HG03571 (cell line): ENCODE data around the gene TFEB.

Experiments
- ATAC-seq: cut with Tn5 transposase; IDR thresholded peaks from one replicate; pipeline ENCODE4 v1.9.1; 2021; ENCODE audit not compliant: unreplicated experiment

Gene TFEB

DNA sequence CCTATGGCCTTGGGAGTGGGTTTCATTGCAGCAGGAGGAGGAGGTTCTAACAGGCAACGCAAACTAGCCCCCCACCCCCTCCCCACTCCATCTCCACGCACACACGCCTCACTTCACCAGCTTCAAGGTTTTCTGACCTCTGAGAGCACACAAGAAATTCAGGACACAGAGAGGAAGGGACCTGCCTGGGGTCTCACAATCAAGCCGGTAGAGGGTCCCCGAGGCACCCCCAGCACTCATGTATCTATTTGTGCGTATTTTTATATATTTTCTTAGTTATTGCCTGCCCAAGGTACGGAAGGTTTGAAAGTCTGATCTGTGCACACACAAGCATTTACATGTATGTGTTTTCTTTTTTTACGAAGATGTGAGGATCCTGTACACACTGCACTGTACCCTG is 80.2 kb downstream of the TFEB start:
- no peak for ATAC-seq

DNA sequence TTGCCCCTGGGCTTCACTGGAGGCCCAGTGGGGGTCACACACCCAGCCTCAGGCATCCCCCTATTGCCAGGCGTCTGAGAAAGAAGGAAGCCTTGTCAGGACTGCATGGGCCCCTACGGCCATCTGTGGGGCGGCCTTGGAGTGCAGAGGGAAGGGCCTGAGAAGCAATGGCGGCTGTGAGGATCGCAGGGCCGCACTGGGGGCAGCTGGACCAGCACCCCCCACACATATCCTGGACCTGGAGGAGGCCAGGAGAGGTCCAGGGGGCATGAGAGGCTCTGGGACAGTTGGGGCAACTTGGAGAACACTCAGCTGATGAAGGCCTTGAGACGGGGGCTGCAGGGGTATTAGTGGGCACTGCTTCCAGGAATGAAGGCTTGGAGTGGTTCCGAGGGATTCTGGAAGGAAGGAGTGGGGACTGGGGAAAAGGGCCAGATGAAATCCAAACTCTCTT is 80.7 kb downstream of the TFEB start:
- no peak for ATAC-seq

- no peak for ATAC-seq
Measured at GRCh38 chr6:41654151-41654697, 81.2 kb downstream of the TFEB start.

DNA sequence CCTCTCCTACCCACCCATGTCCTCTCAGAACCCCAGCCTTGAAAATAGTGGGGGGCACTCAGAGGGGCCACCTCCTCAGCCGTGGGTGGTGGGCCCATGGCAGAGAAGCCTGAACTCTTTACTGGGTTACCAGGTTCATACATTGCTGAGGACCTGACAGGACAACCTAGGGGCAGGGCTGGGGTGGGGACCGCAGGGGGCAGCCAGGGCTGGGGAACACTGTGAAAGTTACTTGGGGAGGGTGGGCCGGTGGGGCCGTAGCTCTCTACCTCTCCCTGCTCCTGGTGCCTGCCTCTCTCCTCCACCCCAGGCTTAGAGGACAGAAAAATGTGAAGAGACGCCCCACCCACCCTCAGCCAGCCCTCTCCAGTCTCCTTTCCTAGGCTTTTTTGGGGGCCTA is 81.7 kb downstream of the TFEB start:
- ATAC-seq, result no peak

- no peak for ATAC-seq
Measured at GRCh38 chr6:41652866-41653652, 82.3 kb downstream of the TFEB start.

DNA sequence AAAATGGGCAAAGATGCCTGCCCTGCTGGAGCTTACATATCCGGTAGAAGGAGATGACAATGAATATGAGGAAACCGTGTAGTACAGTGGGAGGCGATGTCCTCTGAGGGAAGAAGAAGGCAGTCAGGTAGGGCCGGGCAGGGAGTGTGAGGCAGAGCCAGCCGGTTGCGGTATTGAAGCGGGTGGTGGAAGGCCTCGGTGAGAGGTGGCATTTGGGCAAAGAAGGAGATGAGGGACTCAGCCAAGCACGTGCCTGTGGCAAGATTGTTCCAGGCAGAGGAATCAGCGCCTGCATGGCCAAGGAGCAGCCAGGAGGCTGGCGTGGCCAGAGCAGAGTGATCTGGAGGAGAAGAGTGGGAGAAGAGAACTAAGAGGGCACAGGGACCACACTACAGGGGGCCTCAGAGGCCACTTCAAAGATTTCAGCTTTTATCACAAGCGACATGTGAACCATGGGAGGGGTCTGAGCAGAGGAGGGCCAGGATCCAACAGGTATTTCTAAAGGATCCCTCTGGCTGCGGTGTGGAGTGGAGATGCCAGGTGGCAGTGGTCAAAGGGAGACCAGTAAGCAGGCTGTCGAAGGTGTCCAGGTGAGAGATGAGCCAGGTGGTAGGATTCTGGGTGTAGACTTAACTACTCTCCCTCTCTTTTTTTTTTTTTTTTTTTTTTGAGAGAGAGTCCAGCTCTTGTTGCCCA is 83.3 kb downstream of the TFEB start:
- no peak for ATAC-seq

GRCh38 chr6:41651246-41651961 is 84.0 kb downstream of the TFEB start:
- no peak for ATAC-seq

- no peak for ATAC-seq
Measured at GRCh38 chr6:41650120-41650519, 85.3 kb downstream of the TFEB start.

DNA sequence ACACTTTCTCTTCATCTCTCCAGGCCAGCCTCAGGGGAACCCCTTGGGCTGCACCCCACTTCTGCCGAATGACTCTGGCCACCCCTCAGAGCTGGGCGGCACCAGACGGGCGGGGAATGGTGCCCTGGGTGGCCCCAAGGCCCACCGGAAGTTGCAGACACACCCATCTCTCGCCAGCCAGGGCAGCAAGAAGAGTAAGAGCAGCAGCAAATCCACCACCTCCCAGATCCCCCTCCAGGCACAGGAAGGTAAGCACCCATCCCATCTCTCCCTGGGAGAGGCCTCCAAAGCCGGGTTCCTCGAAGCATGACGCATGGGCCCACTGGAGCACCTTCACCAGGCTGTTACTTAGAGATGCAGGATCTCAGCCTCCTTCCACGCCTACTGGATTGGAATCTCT is 85.8 kb downstream of the TFEB start:
- ATAC-seq, result no peak

DNA sequence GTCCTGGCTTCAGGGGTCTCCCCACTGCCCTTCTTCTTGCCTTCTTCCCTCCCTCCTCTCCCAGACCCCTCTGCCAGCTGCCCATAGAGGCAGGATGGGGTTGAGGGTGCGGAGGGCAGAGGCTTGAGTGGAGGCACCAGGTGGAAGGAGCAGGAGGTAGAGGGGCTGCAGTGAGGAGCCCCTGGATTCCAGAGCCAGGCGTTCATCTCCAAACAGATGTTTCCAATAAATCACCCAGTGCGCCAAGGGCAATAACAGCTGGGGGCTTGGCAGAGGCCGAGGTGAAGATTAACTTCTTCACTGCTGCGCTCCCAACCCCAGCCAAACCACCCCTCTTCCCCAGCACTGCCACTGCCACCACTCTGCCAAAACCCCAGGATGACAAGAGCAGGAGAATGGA is 86.5 kb downstream of the TFEB start:
- ATAC-seq, result no peak

DNA sequence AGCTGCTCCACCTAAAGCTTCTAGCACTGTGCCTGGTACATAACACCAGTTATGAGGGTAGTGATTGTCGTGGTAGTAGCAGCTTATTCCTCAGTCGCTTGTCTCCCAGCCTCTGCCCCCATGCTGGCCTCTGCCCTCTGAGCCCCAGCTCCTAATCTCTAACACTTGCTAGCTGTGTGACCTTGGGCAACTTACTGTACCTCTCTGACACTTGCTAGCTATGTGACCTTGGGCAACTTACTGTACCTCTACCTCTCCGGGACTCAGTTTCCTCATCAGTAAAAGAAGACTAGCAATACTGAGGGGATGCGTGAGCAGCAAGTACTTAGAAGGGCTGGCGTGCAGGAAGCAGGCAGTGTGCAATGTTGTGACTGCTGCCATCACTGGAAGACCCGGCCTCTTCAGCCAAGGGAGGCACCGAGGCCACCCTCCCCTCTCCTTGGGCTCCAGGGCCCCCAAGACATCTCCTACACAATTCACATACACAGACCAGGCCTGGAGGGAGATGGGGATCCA is 87.3 kb downstream of the TFEB start:
- no peak for ATAC-seq

- no peak for ATAC-seq
Measured at GRCh38 chr6:41647061-41647511, 88.3 kb downstream of the TFEB start.

GRCh38 chr6:41646026-41646795 is 89.2 kb downstream of the TFEB start:
- ATAC-seq, result no peak

DNA sequence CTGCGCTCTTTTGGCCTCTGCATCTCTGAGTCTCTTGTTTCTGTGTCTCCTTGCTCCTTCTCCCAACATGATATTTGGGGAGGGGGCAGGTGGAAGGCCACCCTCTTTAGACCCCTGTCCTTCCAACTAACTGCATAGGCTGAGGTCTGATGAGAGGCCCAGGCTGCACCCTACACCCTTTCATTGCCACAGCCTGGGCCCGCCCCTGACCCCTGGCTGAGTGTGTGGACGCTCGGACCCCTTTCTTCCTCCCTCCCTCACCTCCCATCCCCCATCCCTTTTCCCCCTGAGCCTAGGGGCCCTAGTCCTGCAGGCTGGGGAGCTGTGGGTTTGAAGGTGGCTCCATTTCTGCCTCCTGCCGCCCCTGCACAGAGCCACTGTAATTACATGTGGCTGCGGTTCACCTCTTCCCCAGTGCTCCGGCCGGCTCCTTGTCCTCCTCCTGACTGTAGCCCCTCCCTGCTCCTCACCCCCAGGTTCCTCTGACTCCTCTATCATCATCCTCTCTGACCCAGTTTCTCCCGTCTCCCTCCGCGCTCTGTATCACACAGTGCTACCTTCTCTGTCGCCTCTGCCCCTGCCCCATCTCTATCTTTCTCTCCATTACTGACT is 90.3 kb downstream of the TFEB start:
- ATAC-seq, result no peak

- ATAC-seq, result no peak
Measured at GRCh38 chr6:41644297-41644879, 91.0 kb downstream of the TFEB start.

DNA sequence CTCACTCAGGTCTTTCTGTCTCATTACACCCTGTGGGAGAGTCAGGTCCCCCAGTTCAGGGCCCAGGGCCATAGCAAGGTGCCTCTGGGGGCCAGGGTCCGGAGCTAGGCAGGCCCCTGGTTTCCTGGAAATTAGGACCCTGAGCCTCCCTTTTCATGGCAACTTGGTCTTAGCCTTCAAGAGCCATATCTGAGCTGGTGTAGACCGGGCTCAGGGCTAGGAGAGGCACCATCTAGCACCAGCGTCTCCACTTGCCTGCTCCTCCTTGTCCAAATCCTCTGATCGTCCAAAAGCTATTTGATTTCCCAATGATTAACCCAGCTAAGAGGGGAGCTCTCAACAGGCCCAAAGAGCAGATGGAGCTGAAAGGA is 91.5 kb downstream of the TFEB start:
- ATAC-seq, result no peak

GRCh38 chr6:41642960-41643898 is 92.2 kb downstream of the TFEB start:
- no peak for ATAC-seq

- no peak for ATAC-seq
Measured at GRCh38 chr6:41642090-41642959, 93.1 kb downstream of the TFEB start.
